Measurements from ENCODE around the gene ALDH3A1.

DNA sequence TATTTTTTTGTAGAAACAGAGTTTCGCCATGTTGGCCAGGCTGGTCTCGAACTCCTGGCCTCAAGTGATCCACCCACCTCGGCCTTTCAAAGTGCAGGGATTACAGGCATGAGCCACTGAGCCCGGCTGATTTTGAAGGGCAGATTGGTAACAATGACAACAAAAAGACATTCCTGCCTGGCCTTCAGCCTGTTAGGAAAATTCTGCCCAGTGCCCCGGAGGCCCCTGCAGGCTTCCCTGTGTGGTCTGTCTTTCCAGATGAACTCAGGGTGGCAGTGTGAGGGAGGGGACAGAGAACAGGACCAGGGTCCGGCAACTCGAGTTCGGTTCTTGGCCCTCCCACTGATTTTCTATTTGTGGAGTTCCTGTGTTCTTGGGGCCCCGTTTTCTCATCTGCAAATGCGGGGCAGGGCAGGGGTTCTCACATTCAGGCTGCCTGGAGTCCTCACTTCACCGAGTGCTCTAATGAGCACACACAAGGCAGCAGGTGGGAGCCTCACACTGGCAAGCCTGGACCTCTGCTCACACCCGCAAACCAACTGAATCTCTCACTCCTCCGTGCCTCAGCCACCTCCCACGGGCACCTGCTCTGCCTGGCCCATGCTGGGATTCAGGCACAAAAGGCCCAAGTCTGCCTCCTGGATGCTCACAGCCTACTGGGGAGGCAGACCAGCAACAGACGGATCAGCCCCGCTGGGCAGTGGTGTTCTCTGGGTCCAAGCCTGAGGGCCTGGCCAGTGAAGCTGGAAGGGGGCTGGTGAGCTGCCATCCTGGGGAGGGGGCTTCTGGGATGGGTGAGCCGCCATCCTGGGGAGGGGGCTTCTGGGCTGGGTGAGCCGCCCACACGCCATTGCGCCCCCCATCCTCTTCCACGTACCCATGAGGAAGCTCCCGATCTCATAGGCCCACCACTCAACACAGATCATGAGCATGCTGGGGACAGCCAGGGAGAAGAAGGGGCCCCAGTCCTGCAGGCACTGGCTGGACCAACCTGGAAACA lies 42.0 kb downstream of the ALDH3A1 start:
- TF ChIP-seq, protein P1, sequence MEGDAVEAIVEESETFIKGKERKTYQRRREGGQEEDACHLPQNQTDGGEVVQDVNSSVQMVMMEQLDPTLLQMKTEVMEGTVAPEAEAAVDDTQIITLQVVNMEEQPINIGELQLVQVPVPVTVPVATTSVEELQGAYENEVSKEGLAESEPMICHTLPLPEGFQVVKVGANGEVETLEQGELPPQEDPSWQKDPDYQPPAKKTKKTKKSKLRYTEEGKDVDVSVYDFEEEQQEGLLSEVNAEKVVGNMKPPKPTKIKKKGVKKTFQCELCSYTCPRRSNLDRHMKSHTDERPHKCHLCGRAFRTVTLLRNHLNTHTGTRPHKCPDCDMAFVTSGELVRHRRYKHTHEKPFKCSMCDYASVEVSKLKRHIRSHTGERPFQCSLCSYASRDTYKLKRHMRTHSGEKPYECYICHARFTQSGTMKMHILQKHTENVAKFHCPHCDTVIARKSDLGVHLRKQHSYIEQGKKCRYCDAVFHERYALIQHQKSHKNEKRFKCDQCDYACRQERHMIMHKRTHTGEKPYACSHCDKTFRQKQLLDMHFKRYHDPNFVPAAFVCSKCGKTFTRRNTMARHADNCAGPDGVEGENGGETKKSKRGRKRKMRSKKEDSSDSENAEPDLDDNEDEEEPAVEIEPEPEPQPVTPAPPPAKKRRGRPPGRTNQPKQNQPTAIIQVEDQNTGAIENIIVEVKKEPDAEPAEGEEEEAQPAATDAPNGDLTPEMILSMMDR (conservative IDR thresholded peaks at IDR 0.05; ENCODE audit: low read depth, low read length): no peak
- TF ChIP-seq EZH2 (IDR thresholded peaks at IDR 0.05; ENCODE audit: low read length, unreplicated experiment) (no peak), EZH2phosphoT487 (IDR thresholded peaks at IDR 0.05; ENCODE audit: borderline replicate concordance, low read length) (no peak)
